NCI-H82 treated with DMSO at 0.1 percent for 48 hours (cell line): Measurements from ENCODE around the gene KHSRP.
"Not testable (repeated sequence)": the region's sequence is repeated elsewhere in the genome, so short reads cannot be mapped to it uniquely, and the experiment has no call there.

Experiments
- DNase-seq: peaks from one replicate; lab custom pipeline; 2025; ENCODE audit not compliant: unreplicated experiment; lab: John Stamatoyannopoulos, UW

The KHSRP gene

GRCh38 chr19:6452223-6452614 is 27.6 kb upstream of the KHSRP start:
- no peak for DNase-seq

- DNase-seq: no peak
Observed at GRCh38 chr19:6451583-6452222, 27.1 kb upstream of the KHSRP start.

- DNase-seq: no peak
Observed at GRCh38 chr19:6450166-6450565, 25.6 kb upstream of the KHSRP start.

GRCh38 chr19:6448045-6448444 is 23.4 kb upstream of the KHSRP start:
- DNase-seq: no peak

GRCh38 chr19:6446452-6446851 is 21.8 kb upstream of the KHSRP start:
- no peak for DNase-seq

- DNase-seq: no peak
Observed at GRCh38 chr19:6443986-6444385, 19.4 kb upstream of the KHSRP start.

GRCh38 chr19:6442087-6442688 is 17.6 kb upstream of the KHSRP start:
- no peak for DNase-seq

- no peak for DNase-seq
Observed at GRCh38 chr19:6440905-6441304, 16.3 kb upstream of the KHSRP start.

- DNase-seq: no peak
Observed at GRCh38 chr19:6439743-6440142, 15.1 kb upstream of the KHSRP start.

- no peak for DNase-seq
Observed at GRCh38 chr19:6433663-6434062, 9.1 kb upstream of the KHSRP start, which contains the start of gene SLC25A41. Gene SLC25A41 (minus strand): TSS chr19:6433763. CDS start chr19:6433693, 70 bp downstream.

GRCh38 chr19:6433165-6433564 is 8.6 kb upstream of the KHSRP start:
- DNase-seq: no peak

GRCh38 chr19:6431891-6432290 is 7.3 kb upstream of the KHSRP start:
- DNase-seq: no peak

- DNase-seq: no peak
Observed at GRCh38 chr19:6429419-6430221, 5.0 kb upstream of the KHSRP start.

GRCh38 chr19:6428692-6429418 is 4.2 kb upstream of the KHSRP start:
- DNase-seq: not testable (repeated sequence)

- DNase-seq: no peak
Observed at GRCh38 chr19:6427131-6427530, 2.5 kb upstream of the KHSRP start.

- DNase-seq: no peak
Observed at GRCh38 chr19:6425732-6426620, 1.4 kb upstream of the KHSRP start.

GRCh38 chr19:6424939-6425731 is 524 bp upstream of the KHSRP start:
- peak; percentile 100 for DNase-seq

- no peak for DNase-seq
Observed at GRCh38 chr19:6423499-6424194, 964 bp downstream of the KHSRP start.
